Aorta (tissue), 5 donors: Measurements from ENCODE around the gene PLXNA4. TPM values are rescaled to one million over a fixed set of nuclear protein-coding genes. Genes with fewer than 3 reads are reported as not detected.

Experiments
- ATAC-seq: fragments of 200-7000 bp; cut with Tn5 transposase; one replicate; pipeline ENCODE4 v1.9.1; 2022; ENCODE audit warnings: moderate library complexity; ENCODE audit not compliant: low FRiP score
- DNase-seq, 2 donors: peaks; one replicate each; pipeline ENCODE4 v3.0.0-alpha.2; 2020
- H3K27ac ChIP-seq, 2 donors: one replicate each; pipeline ENCODE4 v1.5.1; 2013; ENCODE audit warnings: low read length in 2 of 2, mild to moderate bottlenecking in 2 of 2, moderate library complexity in 2 of 2, control low read depth in 1 of 2, inconsistent platforms in 1 of 2, low read depth in 1 of 2
- H3K27me3 ChIP-seq, 2 donors: one replicate each; pipeline ENCODE4 v1.6.1; 2013; ENCODE audit warnings: control low read depth in 1 of 2, low read length in 1 of 2, mild to moderate bottlenecking in 1 of 2, moderate library complexity in 1 of 2; ENCODE audit not compliant: insufficient read depth in 2 of 2, control insufficient read depth in 1 of 2
- H3K36me3 ChIP-seq, 2 donors: one replicate each; pipeline ENCODE4 v1.6.1; 2013; ENCODE audit warnings: control low read depth in 1 of 2, low read length in 1 of 2, mild to moderate bottlenecking in 1 of 2; ENCODE audit not compliant: insufficient read depth in 2 of 2, control insufficient read depth in 1 of 2
- H3K4me1 ChIP-seq, 2 donors: one replicate each; pipeline ENCODE4 v1.6.1; 2013; ENCODE audit warnings: low read length in 2 of 2, control low read depth in 1 of 2, mild to moderate bottlenecking in 1 of 2, moderate library complexity in 1 of 2; ENCODE audit not compliant: insufficient read depth in 2 of 2, control insufficient read depth in 1 of 2
- H3K4me3 ChIP-seq, 2 donors: one replicate each; pipeline ENCODE4 v1.5.1; 2013; ENCODE audit warnings: low read length in 2 of 2, control low read depth in 1 of 2, mild to moderate bottlenecking in 1 of 2
- H3K9me3 ChIP-seq: one replicate; pipeline ENCODE4 v1.6.1; 2013; ENCODE audit warnings: mild to moderate bottlenecking, low read length; ENCODE audit not compliant: control insufficient read depth
- whole genome bisulfite sequencing, 2 donors: extraction: QIAGEN DNeasy Blood & Tissue Kit; methylation state at CpG; one replicate each; pipeline ENCODE4 v1.1.7; 2013; 5-methylcytosine and 5-hydroxymethylcytosine counted together
- intact Hi-C, 2 donors: fragments of 100-400 bp; cut with DNase I; formaldehyde crosslinking; loops; one replicate each; pipeline versions ENCODE4 v1.14.2 to v1.15.0; 2022
- polyA plus RNA-seq, 2 donors: library from polyadenylated mRNA; stranded (reverse); fragments of 200-250 nt; gene quantifications; one replicate each; pipeline ENCODE4 v1.2.3, GENCODE V29; 2013
- total RNA-seq, 2 donors: library from RNA; stranded (reverse); fragmentation: NEBNext Ultra II Directional; extraction: Animal tissue kit (Norgen Biotek cat#: 25700); gene quantifications; one replicate each; pipeline ENCODE4 v1.2.1, GENCODE V29; 2021
- donor health status: healthy with polysubstance abuse.
- donor health status: Bipolar disorder and iron deficiency.
- donor health status: DM: no; HTN: no; CAD: no.
- donor health status: DM: no; HTN: no; CAD: no.
- donor health status: DM: yes; HTN: yes; CAD: no.

The PLXNA4 gene
- total and polyA plus RNA-seq, 4 donors = 0.59 to 30.1 (median 12.0) TPM

DNA sequence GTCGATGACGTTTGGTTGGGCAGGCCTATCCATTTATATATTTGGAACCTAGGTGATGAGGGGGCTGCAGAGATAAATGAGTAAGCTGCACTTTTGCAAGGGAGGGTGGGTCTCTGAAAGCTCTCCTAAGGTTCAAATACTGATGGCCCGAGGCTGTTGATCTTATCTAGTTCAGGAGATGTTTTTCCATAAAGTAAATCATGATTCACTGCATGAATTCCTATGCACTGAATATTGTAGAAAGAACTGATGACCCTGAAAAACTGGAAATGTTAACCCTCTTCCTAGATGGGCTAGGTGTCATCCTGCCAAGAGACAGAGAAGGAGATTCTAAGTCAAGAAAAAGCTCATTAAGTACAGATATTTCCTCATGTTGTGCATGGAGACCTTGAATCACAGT is 459.9 kb downstream of the PLXNA4 start:
- Histone ChIP-seq H3K4me3 (no peak overlapping the region), H3K27me3 (no peaks in the 10 kb centered on the region), H3K4me1 (no peaks in the 10 kb centered on the region), H3K9me3 (no peaks in the 10 kb centered on the region), H3K27ac (no peak overlapping the region), H3K36me3 (no peaks in the 10 kb centered on the region)
- DNase-seq = no peak
- ATAC-seq = no peak
- 59 to 75% methylated on average over 3 of the region's 3 CpGs for WGBS, 2 donors
- intact Hi-C loops = no loop called here

DNA sequence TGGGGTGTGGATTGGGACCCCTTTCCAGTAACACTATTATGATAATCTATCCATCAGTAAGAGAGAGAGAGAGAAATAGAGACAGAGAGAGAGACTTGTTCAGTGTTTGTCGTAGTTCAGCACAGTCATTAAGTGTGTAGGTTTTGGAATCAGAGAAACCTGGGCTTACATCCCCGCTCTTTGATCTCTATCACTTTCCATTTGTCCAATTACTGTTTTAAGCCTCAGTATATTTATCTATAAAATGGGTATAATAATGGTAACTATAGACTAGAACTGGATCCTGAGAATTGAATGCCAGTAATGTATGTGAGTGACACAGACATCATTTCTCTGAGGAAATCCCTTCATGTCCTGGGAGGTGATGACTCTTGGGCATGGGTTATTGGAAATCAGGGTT is 460.5 kb downstream of the PLXNA4 start:
- no peak for DNase-seq
- Histone ChIP-seq H3K4me1 (no peaks in the 10 kb centered on the region), H3K4me3 (no peak overlapping the region), H3K27me3 (no peaks in the 10 kb centered on the region), H3K36me3 (no peaks in the 10 kb centered on the region), H3K9me3 (no peaks in the 10 kb centered on the region), H3K27ac (no peak overlapping the region)
- 98% methylated on average over 2 of the region's 2 CpGs for WGBS, 2 donors
- no peak for ATAC-seq
- intact Hi-C loops = no loop called here

DNA sequence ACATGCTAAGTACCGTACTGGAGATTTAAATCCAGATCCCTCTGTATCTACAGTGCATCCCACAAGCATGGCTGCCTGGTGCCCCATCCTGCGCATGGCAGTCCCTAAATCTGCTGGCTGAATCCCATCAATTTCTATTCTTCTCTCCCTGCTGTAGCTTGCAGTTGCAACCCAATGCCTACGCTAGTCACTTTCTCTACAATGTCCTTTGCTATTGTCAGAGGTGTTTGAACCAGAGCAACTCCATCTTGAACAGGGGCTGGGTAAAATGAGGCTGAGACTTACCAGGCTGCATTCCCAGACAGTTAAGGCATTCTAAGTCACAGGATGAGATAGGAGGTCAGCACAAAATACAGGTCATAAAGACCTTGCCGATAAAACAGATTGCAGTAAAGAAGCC is 461.2 kb downstream of the PLXNA4 start:
- DNase-seq (no peak), ATAC-seq (no peak)
- WGBS, 2 donors = 91% methylated on average over 4 of the region's 4 CpGs
- Histone ChIP-seq H3K27ac (no peak overlapping the region), H3K27me3 (no peaks in the 10 kb centered on the region), H3K4me3 (no peak overlapping the region), H3K9me3 (no peaks in the 10 kb centered on the region), H3K4me1 (no peaks in the 10 kb centered on the region), H3K36me3 (no peaks in the 10 kb centered on the region)
- intact Hi-C loops = no loop called here

DNA sequence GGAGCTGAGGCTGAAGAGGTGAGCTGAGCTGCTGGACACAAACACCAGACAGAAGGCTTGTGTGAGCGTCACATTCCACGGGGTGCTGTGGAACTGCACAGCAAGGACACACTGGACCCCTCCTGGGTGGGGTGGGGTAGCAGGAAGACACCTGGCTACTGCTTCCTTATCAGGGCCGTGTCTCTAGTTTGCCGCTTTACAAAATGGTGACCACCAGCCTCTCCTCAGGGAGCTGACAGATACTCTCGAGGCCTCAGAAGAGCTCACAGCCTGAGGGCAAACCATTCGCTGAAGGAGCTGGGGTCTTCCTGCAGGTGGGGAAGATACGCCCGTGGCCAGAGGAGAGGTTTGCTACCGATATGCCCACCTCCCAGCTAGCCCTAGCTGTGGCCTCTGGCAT is 461.9 kb downstream of the PLXNA4 start:
- intact Hi-C loops = no loop called here
- no peaks in the 10 kb centered on the region for H3K9me3 ChIP-seq
- no peak for DNase-seq
- H3K4me3 ChIP-seq = no peak overlapping the region
- no peaks in the 10 kb centered on the region for H3K36me3 ChIP-seq
- H3K4me1 ChIP-seq = no peaks in the 10 kb centered on the region
- WGBS, 2 donors = 92 to 93% methylated on average over 9 of the region's 9 CpGs
- ATAC-seq = no peak
- H3K27me3 ChIP-seq = no peaks in the 10 kb centered on the region
- H3K27ac ChIP-seq = no peak overlapping the region

DNA sequence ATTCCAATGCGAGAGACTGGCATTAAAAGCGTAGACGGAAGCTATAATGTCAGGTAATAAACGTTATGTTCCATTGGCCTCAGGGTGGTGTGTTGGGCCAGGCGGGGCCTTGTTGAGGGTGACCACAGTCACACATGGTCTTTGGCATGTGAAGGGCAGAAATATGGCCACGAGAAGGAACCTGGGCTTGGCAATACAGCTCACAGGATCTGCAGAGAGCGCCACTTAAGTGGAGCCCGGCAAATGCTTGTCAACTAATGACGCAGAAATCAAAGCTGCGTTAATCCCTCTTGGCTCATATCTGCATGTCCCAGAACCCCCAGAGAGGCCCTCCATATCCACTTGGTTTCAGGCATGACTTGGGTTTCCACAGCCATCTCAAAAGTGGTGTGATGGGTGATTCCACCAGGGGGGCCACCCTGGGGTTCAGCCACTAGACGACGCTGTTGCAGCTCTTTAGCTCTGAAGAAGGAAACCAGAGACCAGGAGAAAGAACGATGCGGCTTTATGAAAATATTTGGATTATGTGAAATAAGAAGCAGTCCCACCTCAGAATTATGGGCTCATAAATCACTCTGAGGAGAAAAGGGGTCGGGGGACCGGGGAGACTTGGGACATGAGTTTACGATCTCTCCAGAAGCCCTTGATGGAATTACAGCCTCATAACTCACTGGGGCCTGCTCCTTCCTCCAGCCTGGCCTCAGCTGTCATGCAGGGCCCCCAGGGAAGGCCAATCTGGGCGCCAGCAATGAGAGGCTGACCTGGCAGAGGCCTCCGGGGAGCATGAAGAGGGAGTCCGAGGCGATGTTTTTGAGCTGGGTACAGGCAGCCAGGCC is 462.5 kb downstream of the PLXNA4 start:
- DNase-seq = no peak
- no peaks in the 10 kb centered on the region for H3K9me3 ChIP-seq
- no peak overlapping the region for H3K4me3 ChIP-seq
- no peak overlapping the region for H3K27ac ChIP-seq
- no peaks in the 10 kb centered on the region for H3K27me3 ChIP-seq
- 74% methylated on average over 21 of the region's 21 CpGs for WGBS, 2 donors
- ATAC-seq = no peak
- intact Hi-C loops = no loop called here
- H3K36me3 ChIP-seq = no peaks in the 10 kb centered on the region
- no peaks in the 10 kb centered on the region for H3K4me1 ChIP-seq

DNA sequence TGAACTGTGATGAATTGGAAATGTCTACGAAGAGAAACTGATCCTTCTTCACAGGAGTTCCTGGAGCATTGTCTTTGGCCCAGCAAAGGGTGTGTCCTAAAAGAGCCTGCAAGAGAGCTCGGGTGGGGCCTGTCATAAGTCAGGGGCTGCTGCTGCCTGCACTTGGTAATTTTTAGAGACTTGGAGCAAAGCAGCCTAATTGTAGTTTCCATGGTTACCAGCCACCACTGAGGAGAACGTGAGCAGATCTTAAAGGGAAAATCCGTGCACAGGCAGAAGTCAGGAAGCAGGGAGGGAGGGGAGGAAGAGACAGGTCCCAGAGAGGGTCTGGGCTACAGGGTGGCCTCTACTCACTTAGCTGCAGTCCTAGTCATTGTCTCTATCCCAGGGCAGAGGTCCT is 463.6 kb downstream of the PLXNA4 start:
- no peak overlapping the region for H3K4me3 ChIP-seq
- intact Hi-C loops = no loop called here
- no peaks in the 10 kb centered on the region for H3K9me3 ChIP-seq
- 79 to 88% methylated on average over 4 of the region's 4 CpGs for WGBS, 2 donors
- no peak overlapping the region for H3K27ac ChIP-seq
- no peaks in the 10 kb centered on the region for H3K36me3 ChIP-seq
- no peaks in the 10 kb centered on the region for H3K4me1 ChIP-seq
- ATAC-seq (no peak), DNase-seq (no peak)
- no peaks in the 10 kb centered on the region for H3K27me3 ChIP-seq

DNA sequence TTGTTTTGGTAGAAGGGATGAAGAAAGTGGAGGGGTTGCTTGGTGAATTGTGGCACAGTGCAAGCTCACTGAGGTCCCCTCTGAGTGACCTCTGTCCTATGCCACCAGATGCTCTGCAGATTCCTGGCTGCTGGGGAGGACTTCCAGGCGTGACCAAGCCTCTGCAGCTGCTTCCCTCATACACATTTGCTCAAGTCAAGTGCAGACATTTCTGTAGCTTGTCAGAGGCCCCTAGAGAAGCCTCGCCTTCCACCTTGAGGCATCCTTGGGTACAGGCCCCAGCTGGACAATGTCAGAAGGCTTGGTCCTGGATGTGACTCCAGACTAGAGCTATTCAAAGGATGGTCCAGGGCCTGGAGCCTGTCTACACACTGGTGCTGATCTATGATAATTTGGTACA is 464.2 kb downstream of the PLXNA4 start:
- H3K27me3 ChIP-seq = no peaks in the 10 kb centered on the region
- intact Hi-C loops = no loop called here
- ATAC-seq (no peak), DNase-seq (no peak)
- H3K36me3 ChIP-seq = no peaks in the 10 kb centered on the region
- H3K27ac ChIP-seq = no peak overlapping the region
- H3K9me3 ChIP-seq = no peaks in the 10 kb centered on the region
- H3K4me3 ChIP-seq = no peak overlapping the region
- WGBS, 2 donors = 94 to 96% methylated on average over 2 of the region's 2 CpGs
- no peaks in the 10 kb centered on the region for H3K4me1 ChIP-seq

DNA sequence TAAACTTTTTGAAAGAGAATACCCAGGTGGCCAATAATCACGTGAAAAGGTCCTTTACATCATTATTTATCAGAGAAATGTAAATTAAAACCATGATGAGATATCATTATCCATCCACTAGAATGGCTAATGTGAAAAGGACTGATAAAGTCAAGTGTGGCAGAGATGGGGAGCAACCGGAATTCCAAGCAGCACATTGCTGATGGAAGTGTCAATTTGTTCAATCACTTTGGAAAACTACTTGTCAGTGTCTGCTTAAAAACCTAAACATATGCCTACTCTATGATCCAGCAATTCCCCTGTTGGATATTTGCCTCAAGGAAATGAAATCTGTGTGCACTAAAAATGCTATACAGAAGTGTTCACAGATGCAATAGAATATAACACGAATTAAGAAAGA is 465.6 kb downstream of the PLXNA4 start:
- WGBS, 2 donors = 72 to 80% methylated on average over 3 of the region's 3 CpGs
- intact Hi-C loops = no loop called here
- H3K4me1 ChIP-seq = no peaks in the 10 kb centered on the region
- H3K9me3 ChIP-seq = no peaks in the 10 kb centered on the region
- DNase-seq = no peak
- no peak for ATAC-seq
- no peak overlapping the region for H3K27ac ChIP-seq
- H3K27me3 ChIP-seq = no peaks in the 10 kb centered on the region
- no peaks in the 10 kb centered on the region for H3K36me3 ChIP-seq
- H3K4me3 ChIP-seq = no peak overlapping the region

DNA sequence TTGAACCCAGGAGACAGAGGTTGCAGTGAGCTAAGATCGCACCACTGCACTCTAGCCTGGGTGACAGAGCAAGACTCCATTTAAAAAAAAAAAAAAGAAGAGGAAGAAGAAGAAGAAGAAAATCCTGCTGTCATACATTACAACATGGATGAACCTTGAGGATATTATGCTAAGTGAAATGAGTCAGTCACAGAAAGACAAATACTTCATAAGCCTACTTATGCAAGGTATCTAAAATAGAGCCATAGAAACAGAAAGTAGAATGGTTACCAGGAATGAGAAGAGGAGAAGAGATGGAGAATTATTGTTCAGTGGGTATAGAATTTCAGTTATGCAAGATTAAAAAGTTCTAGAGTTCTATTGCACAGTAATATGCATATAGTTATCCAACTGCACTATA is 466.5 kb downstream of the PLXNA4 start:
- Histone ChIP-seq H3K4me1 (no peaks in the 10 kb centered on the region), H3K36me3 (no peaks in the 10 kb centered on the region), H3K9me3 (no peaks in the 10 kb centered on the region), H3K4me3 (no peak overlapping the region), H3K27me3 (no peaks in the 10 kb centered on the region), H3K27ac (no peak overlapping the region)
- intact Hi-C loops = no loop called here
- ATAC-seq = no peak
- 100% methylated on average over 1 of the region's 1 CpG for WGBS, 2 donors
- no peak for DNase-seq
